GM18861 (cell line): ENCODE measurements around the gene KRT81.
"Not testable (repeated sequence)": the region's sequence is repeated elsewhere in the genome, so short reads cannot be mapped to it uniquely, and the experiment has no call there.

Source experiments
- ATAC-seq: cut with Tn5 transposase; IDR thresholded peaks from one replicate; pipeline ENCODE4 v1.9.1; 2021; ENCODE audit not compliant: unreplicated experiment

The KRT81 gene

DNA sequence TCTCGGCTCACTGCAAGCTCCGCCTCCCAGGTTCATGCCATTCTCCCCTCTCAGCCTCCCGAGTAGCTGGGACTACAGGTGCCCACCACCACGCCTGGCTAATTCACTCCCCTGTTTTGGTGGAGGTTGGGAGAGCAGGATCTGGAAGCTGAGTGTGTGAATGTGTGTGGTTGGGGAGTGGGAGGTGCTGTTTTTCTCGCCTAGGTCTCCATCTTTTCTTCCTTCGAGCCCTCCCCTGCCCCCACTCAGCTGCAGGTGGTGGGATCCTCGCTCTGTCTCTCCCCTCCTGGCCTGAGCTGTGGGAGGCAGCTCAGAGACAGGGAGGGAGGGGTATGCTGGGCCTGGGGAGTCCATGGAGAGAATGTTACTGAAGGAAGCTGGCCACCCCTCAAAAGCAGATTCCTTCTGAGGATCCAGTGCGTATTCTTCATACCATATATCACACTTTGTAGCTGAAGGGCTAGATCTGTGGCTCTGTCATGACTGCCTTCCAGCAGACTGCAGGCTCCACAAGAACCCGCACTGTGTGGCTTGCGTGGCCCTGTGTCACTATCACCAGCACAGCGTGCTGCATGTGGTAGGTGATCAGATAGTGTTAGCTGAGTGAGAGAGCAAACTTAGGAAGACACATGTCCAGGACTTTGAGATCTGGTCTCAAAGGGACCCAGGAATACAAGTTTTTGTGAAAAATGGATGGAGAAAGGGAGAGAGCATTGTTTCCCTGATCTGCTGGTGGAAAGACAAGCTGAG is 27.1 kb upstream of the KRT81 start:
- ATAC-seq = no peak

DNA sequence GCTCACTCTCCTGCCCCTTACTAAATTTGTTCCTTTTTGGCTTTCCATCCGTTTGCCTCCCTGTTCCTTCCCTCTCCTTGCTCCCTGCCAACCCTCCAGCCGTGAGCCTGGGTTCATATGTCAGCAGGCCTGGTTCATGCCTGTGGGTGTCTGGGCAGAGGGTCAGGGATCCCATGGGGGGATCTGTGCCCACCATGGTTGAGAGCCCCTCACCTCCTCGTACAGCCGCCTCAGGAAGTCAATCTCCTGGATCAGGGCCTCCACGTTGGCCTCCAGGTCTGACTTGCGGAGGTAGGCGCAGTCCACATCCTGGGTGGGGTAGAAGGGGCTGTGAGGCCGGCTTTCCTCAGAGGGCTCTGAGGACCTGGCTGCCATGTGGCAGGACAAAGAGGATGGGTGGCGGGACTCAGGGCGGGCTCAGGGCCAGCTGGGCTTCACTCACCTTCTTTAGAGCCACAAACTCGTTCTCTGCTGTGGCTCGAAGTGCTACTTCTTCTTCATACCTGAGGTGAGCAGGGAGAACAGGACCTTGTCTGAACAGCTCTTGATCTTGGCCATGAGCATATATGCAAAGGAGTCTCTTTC is 26.2 kb upstream of the KRT81 start:
- ATAC-seq = no peak

GRCh38 chr12:52316701-52317100 is 25.4 kb upstream of the KRT81 start:
- ATAC-seq = no peak

- ATAC-seq = no peak
Measured at GRCh38 chr12:52316290-52316689, 25.0 kb upstream of the KRT81 start.

DNA sequence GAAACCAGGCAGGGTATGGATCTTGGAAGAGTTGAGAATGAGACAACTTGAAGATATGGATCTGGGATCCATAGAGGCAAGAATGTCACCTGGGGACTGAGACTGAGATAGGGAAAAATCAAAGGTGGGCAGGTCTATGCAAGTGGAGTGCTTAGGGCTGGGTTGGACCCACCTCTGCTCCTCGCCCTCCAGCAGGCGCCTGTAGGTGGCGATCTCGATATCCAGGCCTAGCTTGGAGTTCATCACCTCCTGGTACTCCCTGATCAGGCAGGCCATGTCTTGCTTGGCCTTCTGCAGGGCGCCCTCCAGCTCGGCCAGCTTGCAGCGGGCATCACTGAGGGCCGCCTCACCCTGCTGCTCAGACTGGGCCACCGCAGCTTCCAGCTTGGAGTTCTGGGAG is 24.4 kb upstream of the KRT81 start:
- ATAC-seq = not testable (repeated sequence)

DNA sequence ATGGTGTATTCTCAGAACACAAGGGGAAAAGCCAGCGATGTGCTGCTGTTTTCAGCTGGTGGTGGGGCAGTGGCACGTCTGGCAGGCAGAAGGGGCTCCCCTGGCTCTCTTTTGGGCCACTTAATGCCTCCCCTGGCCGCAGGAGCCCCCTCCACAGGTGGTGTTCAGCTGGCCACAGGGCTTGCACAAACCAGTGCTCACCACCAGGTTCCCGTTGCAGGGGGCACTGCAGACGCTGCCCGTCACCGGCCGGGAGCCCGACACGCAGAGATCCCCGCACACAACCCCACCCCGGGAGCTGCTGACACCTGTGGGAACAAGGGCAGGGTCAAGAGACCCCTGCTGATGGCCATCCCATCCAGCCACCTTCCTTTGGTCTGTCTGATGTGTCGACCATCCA is 23.2 kb upstream of the KRT81 start:
- ATAC-seq = no peak

GRCh38 chr12:52313926-52314325 is 22.6 kb upstream of the KRT81 start:
- no peak for ATAC-seq

DNA sequence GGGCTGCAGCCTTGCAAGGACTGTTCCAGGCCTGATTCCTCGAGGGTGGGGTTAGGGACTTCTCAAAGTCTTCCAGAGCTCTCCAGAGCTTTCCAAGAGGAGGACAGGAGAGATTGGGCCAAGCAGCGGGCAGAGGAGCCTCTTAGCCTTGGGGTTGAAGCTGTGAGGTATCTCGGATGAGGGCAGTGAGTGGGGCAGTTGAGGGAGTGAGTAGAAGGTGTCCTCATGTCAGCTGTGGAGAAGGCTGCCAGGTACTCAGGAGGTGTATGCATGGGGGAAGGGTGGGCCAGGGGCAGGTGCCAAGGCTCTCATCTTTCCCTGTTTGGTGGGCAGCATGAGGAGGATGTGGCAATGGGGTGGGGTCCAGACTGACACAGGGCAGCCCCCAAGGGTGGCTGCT is 22.1 kb upstream of the KRT81 start:
- no peak for ATAC-seq

DNA sequence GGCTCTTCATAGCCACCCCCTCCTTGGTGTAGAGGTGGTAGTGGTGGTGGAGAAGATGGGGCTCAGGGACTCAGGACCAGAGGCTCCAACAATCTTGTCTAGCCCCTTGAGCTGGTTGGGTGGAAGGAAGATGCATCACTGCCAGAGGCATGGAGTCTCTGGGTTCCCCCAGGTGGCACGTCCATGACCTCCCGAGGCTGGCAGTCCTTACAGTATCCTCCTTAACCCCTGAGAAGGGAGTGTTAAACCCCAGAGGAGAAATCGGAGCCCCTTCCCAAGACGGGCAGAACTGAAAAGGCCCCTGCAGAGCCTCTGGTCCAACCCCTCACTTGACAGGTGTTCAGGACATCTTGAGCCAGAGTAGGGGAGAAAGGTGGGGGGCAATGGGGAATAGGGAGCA is 20.8 kb upstream of the KRT81 start:
- no peak for ATAC-seq

- ATAC-seq = no peak
Measured at GRCh38 chr12:52311285-52311648, 19.9 kb upstream of the KRT81 start.

DNA sequence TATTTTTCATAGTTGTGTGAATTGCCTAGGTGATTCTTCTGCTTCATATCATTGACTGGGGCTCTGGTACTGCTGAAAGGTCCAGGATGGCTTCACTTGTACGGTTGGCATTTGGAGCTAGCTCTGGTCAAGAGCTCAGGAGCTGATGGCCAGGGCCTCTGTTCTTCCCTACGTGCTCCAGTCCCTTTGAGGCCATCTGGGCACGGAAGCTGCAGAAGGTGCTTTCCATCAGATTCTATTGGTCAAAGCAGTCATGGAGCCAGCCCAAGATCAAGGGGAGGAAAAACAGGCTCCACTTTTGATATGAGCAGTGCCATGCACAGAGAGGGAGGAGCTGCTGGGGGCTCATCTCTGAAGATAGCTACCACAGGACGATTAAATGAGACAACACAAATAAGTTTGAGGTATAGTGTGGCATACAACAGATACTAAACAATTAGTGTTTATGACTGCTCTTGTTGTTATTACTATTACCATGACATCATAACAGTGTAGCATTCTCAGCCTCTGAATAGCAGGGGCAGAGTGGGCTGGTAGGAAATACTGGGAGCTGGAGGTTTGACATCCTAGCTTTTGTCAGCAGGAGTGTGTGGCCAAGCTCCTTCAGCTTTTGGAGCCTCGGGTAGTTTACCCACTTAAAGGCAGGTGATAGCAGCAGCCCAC is 19.4 kb upstream of the KRT81 start:
- no peak for ATAC-seq

DNA sequence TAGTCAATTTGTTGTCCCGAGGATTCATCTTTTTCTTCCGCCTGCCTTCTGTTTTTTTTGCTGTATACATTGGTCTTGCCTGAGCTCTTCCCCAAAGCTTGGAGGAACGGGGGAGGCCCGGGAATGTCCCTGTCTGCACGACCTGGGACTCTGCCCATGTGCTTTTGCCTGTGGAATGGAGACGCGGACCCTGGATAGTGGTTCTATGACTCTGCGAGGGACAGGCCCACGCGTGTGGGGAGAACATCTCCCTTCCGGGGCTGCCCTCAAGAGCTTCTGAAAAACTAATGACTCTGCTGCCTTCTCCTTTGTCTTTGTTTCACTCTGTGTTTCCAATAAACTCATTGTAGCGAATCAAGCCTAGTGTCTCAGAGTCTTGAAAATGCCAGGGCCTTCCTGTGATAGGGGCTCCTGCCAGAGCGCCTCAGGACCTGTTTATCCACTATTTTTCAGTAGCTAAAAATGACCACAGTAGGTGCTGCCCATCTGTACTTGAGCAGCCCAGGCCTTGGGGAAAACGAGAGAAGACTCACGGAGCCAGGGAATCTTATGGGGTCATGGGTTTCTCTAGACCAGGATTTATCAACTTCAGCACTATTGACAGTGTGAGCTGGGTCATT is 17.6 kb upstream of the KRT81 start:
- no peak for ATAC-seq

- ATAC-seq = no peak
Measured at GRCh38 chr12:52307836-52308805, 16.8 kb upstream of the KRT81 start.

- ATAC-seq = no peak
Measured at GRCh38 chr12:52306731-52307130, 15.4 kb upstream of the KRT81 start.

DNA sequence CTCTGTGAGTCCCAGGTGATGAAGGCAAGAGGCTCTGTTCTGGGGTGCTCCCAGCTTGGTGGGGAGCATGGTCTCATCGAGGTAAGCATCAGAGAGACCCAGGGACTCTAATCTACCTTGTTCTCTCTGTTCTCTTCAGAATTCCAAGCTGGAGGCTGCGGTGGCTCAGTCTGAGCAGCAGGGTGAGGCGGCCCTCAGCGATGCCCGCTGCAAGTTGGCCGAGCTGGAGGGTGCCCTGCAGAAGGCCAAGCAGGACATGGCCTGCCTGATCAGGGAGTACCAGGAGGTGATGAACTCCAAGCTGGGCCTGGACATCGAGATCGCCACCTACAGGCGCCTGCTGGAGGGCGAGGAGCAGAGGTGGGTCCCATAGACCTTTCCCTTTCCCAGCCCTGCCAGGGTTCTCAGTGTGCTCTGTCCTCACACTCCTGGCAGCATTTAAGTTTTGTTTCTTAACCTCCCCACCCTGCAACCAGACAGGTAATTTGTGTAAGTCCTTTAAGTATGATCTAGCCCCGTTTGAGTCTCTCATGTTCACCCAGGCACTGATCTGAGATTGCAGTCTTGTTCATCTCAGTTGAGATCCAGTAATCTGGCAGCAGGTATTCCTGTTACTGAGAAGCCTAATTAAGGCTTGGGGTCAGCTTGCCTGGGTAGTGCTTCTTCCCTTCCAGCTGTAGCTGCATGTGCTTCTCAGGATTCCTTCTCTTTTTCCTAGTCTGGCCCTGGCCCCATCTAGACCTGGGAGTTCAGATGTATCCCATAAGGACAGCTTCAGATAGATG is 14.8 kb upstream of the KRT81 start:
- no peak for ATAC-seq

GRCh38 chr12:52304941-52305411 is 13.6 kb upstream of the KRT81 start:
- ATAC-seq = peak; percentile 91

DNA sequence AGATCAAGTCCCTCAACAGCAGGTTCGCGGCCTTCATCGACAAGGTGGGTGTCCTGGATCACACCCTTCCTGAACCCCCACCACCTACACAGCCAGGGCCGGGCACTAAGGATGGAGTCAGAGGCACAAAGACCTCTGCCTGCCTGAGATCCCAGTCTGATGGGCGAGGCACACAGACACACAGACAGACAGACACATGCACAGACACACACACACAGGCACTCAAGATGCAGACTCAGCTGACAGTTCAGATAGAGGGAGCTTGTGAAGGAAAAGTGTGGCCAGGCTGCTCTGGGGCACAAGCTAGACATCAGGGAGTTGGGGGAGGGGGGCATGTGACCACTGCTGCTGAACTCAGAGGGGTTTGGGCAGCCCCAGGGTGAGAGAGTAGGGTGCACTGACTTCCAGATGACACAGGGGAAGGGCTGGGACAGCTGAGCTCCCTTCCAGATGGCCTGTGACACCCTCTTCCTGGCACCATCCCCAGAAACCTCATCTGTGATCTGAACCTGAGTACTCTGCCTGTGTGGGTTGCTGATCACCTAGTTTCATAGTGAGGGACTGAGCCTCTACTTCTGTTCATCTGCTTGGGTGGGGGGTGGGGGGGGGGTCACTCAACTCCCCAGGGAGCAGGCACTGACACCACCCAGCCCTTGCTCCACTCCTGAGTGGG is 11.0 kb upstream of the KRT81 start:
- not testable (repeated sequence) for ATAC-seq

- ATAC-seq = not testable (repeated sequence)
Measured at GRCh38 chr12:52301721-52302120, 10.4 kb upstream of the KRT81 start.
